T-cell (primary cell): ENCODE measurements around the gene NDST1. TPM values are rescaled to one million over a fixed set of nuclear protein-coding genes. Genes with fewer than 3 reads are reported as not detected.

Experiments
- ATAC-seq, 4 experiments: fragments of 200-7000 bp in 3 of 4; fragments of 150-1000 bp in 1 of 4; cut with Tn5 transposase; replicated peaks in 1 of 4; 1 replicate in 3 of 4; 2 replicates in 1 of 4; pipeline ENCODE4 v1.10.0; 2021; ENCODE audit warnings: moderate library complexity in 3 of 4, mild to moderate bottlenecking in 2 of 4, moderate number of reproducible peaks in 1 of 4
- CTCF ChIA-PET, 2 donors: fragments of 300-600 bp; sonication (Branson Sonifier 250); formaldehyde crosslinking; loops; one replicate each; lab custom pipeline; 2022; ENCODE audit warnings: antibody characterized with exemption in 2 of 2; lab: Charles Lee
- POLR2A ChIA-PET, 2 donors: fragments of 300-600 bp; sonication (Branson Sonifier 250); formaldehyde crosslinking; loops; one replicate each; lab custom pipeline; 2022; ENCODE audit warnings: antibody characterized with exemption in 2 of 2; lab: Charles Lee
- DNase-seq, 35 experiments: peaks; one replicate each; pipeline versions ENCODE4 v3.0.0 to v3.0.0-alpha.2; 2013 to 2023
- H3K27ac ChIP-seq: one replicate; pipeline ENCODE4 v1.5.1; 2013; ENCODE audit warnings: low read length
- H3K27me3 ChIP-seq, 2 experiments: replicated peaks in 1 of 2; 1 replicate in 1 of 2; 2 replicates in 1 of 2; pipeline versions ENCODE4 v1.6.1 to v1.7.0; 2013; ENCODE audit warnings: low read length in 1 of 2, mixed read lengths in 1 of 2; ENCODE audit not compliant: control insufficient read depth in 2 of 2, insufficient read depth in 2 of 2; ENCODE audit errors: extremely low read depth in 1 of 2
- H3K36me3 ChIP-seq, 2 donors: 1 replicate in 1 of 2; 2 replicates in 1 of 2; pipeline versions ENCODE4 v1.6.1 to v1.7.0; 2013; ENCODE audit warnings: low read length in 1 of 2; ENCODE audit not compliant: control insufficient read depth in 2 of 2, insufficient read depth in 1 of 2; ENCODE audit errors: extremely low read depth in 1 of 2
- H3K4me1 ChIP-seq, 2 experiments: 1 replicate in 1 of 2; 2 replicates in 1 of 2; pipeline versions ENCODE4 v1.6.1 to v1.7.0; 2013; ENCODE audit warnings: low read length in 2 of 2, mixed read lengths in 1 of 2; ENCODE audit not compliant: insufficient read depth in 2 of 2, control insufficient read depth in 1 of 2; ENCODE audit errors: extremely low read depth in 1 of 2
- H3K4me3 ChIP-seq, 2 donors: 1 replicate in 1 of 2; 2 replicates in 1 of 2; pipeline versions ENCODE4 v1.5.1 to v1.7.0; 2013; ENCODE audit warnings: mild to moderate bottlenecking in 2 of 2, low read length in 1 of 2, moderate library complexity in 1 of 2; ENCODE audit not compliant: control insufficient read depth in 1 of 2; ENCODE audit errors: extremely low read depth in 1 of 2
- H3K9me3 ChIP-seq: 2 replicates; pipeline ENCODE4 v1.7.0; 2013
- H3K27ac Mint-ChIP-seq, 2 donors: one replicate each; pipeline ENCODE4 v1.8.0; 2020 to 2021; ENCODE audit warnings: mild to moderate bottlenecking in 2 of 2, mixed read lengths in 2 of 2
- H3K27me3 Mint-ChIP-seq, 2 donors: one replicate each; pipeline ENCODE4 v1.8.0; 2021 to 2022; ENCODE audit warnings: mixed read lengths in 2 of 2
- H3K36me3 Mint-ChIP-seq: one replicate; pipeline ENCODE4 v1.8.0; 2021; ENCODE audit warnings: mixed read lengths
- H3K4me1 Mint-ChIP-seq, 3 donors: one replicate each; pipeline ENCODE4 v1.8.0; 2020 to 2022; ENCODE audit warnings: mixed read lengths in 3 of 3, mild to moderate bottlenecking in 1 of 3
- H3K4me3 Mint-ChIP-seq, 3 donors: one replicate each; pipeline ENCODE4 v1.8.0; 2020 to 2022; ENCODE audit warnings: mild to moderate bottlenecking in 3 of 3, mixed read lengths in 3 of 3, moderate library complexity in 3 of 3
- H3K9me3 Mint-ChIP-seq, 3 donors: one replicate each; pipeline ENCODE4 v1.8.0; 2020 to 2022; ENCODE audit warnings: mixed read lengths in 3 of 3
- WGBS: methylation state at CpG from one replicate; pipeline ENCODE4 v1.1.5; 2013; ENCODE audit warnings: missing lambda C conversion rate; ENCODE audit not compliant: insufficient coverage; 5-methylcytosine and 5-hydroxymethylcytosine counted together
- total RNA-seq, 35 experiments: library from RNA in 6 of 35; stranded (reverse) in 6 of 35; fragments of 120-200 nt in 1 of 35; gene quantifications; one replicate each; pipeline versions ENCODE4 v1.2.1 to v1.2.4 and lab custom pipeline; 2013 to 2026

Gene NDST1
- total RNA-seq, 5 donors from 2014 or later (not counting 1 experiment from before 2014, with no cell fraction given), result 0.83 to 2.0 (median 1.2) TPM

GRCh38 chr5:150598821-150599273 is 90.9 kb downstream of the NDST1 start:
- H3K4me3 Mint-ChIP-seq, result no peak overlapping the region
- Histone ChIP-seq H3K36me3 (no peaks in the 10 kb centered on the region), H3K27ac (no peak overlapping the region), H3K4me3 (no peak overlapping the region), H3K27me3 (peaks cover 0 to 23% of the 10 kb centered on the region in 2 experiments), H3K9me3 (no peaks in the 10 kb centered on the region), H3K4me1 (no peaks in the 10 kb centered on the region)
- H3K9me3 Mint-ChIP-seq, result no peaks in the 10 kb centered on the region
- ATAC-seq (no peak), DNase-seq (no peak)
- H3K4me1 Mint-ChIP-seq, result no peaks in the 10 kb centered on the region
- CTCF ChIA-PET, result no interaction called here
- 80% methylated on average over 3 of the region's 12 CpGs for WGBS
- POLR2A ChIA-PET, result no interaction called here
- H3K36me3 Mint-ChIP-seq, result no peaks in the 10 kb centered on the region
- H3K27ac Mint-ChIP-seq, result no peak overlapping the region
- peaks cover 0 to 2% of the 10 kb centered on the region in 2 donors for H3K27me3 Mint-ChIP-seq

- peaks cover 0 to 2% of the 10 kb centered on the region in 2 donors for H3K27me3 Mint-ChIP-seq
- WGBS, result 94% methylated on average over 3 of the region's 5 CpGs
- no peaks in the 10 kb centered on the region for H3K36me3 Mint-ChIP-seq
- no peaks in the 10 kb centered on the region for H3K4me1 Mint-ChIP-seq
- H3K9me3 Mint-ChIP-seq, result no peaks in the 10 kb centered on the region
- POLR2A ChIA-PET, result no interaction called here
- Histone ChIP-seq H3K4me1 (no peaks in the 10 kb centered on the region), H3K36me3 (no peaks in the 10 kb centered on the region), H3K9me3 (no peaks in the 10 kb centered on the region), H3K27me3 (peaks cover 0 to 23% of the 10 kb centered on the region in 2 experiments), H3K4me3 (no peak overlapping the region), H3K27ac (no peak overlapping the region)
- H3K27ac Mint-ChIP-seq, result no peak overlapping the region
- H3K4me3 Mint-ChIP-seq, result no peak overlapping the region
- no peak for ATAC-seq
- no peak for DNase-seq
- CTCF ChIA-PET, result no interaction called here
Observed at GRCh38 chr5:150599281-150599680, 91.3 kb downstream of the NDST1 start.

- Histone ChIP-seq H3K4me1 (no peaks in the 10 kb centered on the region), H3K9me3 (no peaks in the 10 kb centered on the region), H3K36me3 (no peaks in the 10 kb centered on the region), H3K27ac (no peak overlapping the region), H3K27me3 (peaks cover 0 to 23% of the 10 kb centered on the region in 2 experiments), H3K4me3 (no peak overlapping the region)
- DNase-seq (no peak), ATAC-seq (no peak)
- Mint-ChIP-seq H3K4me3 (no peak overlapping the region), H3K4me1 (no peaks in the 10 kb centered on the region), H3K36me3 (no peaks in the 10 kb centered on the region), H3K27me3 (peaks cover 0 to 2% of the 10 kb centered on the region in 2 donors), H3K27ac (no peak overlapping the region), H3K9me3 (no peaks in the 10 kb centered on the region)
- CTCF ChIA-PET, result no interaction called here
- WGBS, result 81% methylated on average over 8 of the region's 11 CpGs
- POLR2A ChIA-PET, result no interaction called here
Observed at GRCh38 chr5:150599917-150600511, 92.1 kb downstream of the NDST1 start.

- H3K9me3 Mint-ChIP-seq, result no peaks in the 10 kb centered on the region
Observed at GRCh38 chr5:150600616-150601490, 92.9 kb downstream of the NDST1 start.

GRCh38 chr5:150601491-150602345 is 93.8 kb downstream of the NDST1 start:
- H3K9me3 ChIP-seq, result no peaks in the 10 kb centered on the region
- Mint-ChIP-seq H3K9me3 (no peaks in the 10 kb centered on the region), H3K36me3 (no peaks in the 10 kb centered on the region), H3K4me3 (no peak overlapping the region), H3K27me3 (peaks cover 0 to 2% of the 10 kb centered on the region in 2 donors), H3K4me1 (no peaks in the 10 kb centered on the region), H3K27ac (no peak overlapping the region)
- no peak for DNase-seq
- no peak overlapping the region for H3K4me3 ChIP-seq
- CTCF ChIA-PET, result no interaction called here
- no peaks in the 10 kb centered on the region for H3K4me1 ChIP-seq
- no peaks in the 10 kb centered on the region for H3K36me3 ChIP-seq
- ATAC-seq, result no peak
- POLR2A ChIA-PET, result no interaction called here
- H3K27me3 ChIP-seq, result peaks cover 0 to 26% of the 10 kb centered on the region in 2 experiments
- H3K27ac ChIP-seq, result no peak overlapping the region
- WGBS, result 74% methylated on average over 9 of the region's 16 CpGs

More at GRCh38 chr5:150600616-150601490, 92.9 kb downstream of the NDST1 start:
- DNase-seq, result no peak
- Mint-ChIP-seq H3K4me1 (no peaks in the 10 kb centered on the region), H3K36me3 (no peaks in the 10 kb centered on the region), H3K27ac (no peak overlapping the region), H3K27me3 (peaks cover 0 to 2% of the 10 kb centered on the region in 2 donors), H3K4me3 (no peak overlapping the region)
- ATAC-seq, result no peak
- WGBS, result 77% methylated on average over 14 of the region's 25 CpGs
- H3K4me1 ChIP-seq, result no peaks in the 10 kb centered on the region
- ChIA-PET CTCF (no interaction called here), POLR2A (no interaction called here)
- no peak overlapping the region for H3K4me3 ChIP-seq
- H3K27ac ChIP-seq, result no peak overlapping the region
- no peaks in the 10 kb centered on the region for H3K36me3 ChIP-seq
- H3K9me3 ChIP-seq, result no peaks in the 10 kb centered on the region
- H3K27me3 ChIP-seq, result peaks cover 0 to 26% of the 10 kb centered on the region in 2 experiments

- H3K27me3 ChIP-seq, result peaks cover 0 to 26% of the 10 kb centered on the region in 2 experiments
- CTCF ChIA-PET, result no interaction called here
- H3K4me1 Mint-ChIP-seq, result no peaks in the 10 kb centered on the region
- H3K36me3 Mint-ChIP-seq, result no peaks in the 10 kb centered on the region
- no peak overlapping the region for H3K4me3 Mint-ChIP-seq
- H3K27ac ChIP-seq, result no peak overlapping the region
- no peaks in the 10 kb centered on the region for H3K4me1 ChIP-seq
- H3K9me3 ChIP-seq, result no peaks in the 10 kb centered on the region
- H3K27ac Mint-ChIP-seq, result no peak overlapping the region
- H3K4me3 ChIP-seq, result no peak overlapping the region
- no peaks in the 10 kb centered on the region for H3K36me3 ChIP-seq
- WGBS, result 72% methylated on average over 3 of the region's 4 CpGs
- no peak for DNase-seq
- H3K9me3 Mint-ChIP-seq, result no peaks in the 10 kb centered on the region
- ATAC-seq, result no peak
- POLR2A ChIA-PET, result no interaction called here
- peaks cover 0 to 2% of the 10 kb centered on the region in 2 donors for H3K27me3 Mint-ChIP-seq
Observed at GRCh38 chr5:150603052-150603451, 95.1 kb downstream of the NDST1 start.
